HPDE6-E6E7 (cell line): ENCODE results near the gene C10orf95.
"Not testable (repeated sequence)": the region's sequence is repeated elsewhere in the genome, so short reads cannot be mapped to it uniquely, and the experiment has no call there.

Source experiments
- DNase-seq: peaks from one replicate; pipeline ENCODE4 v3.0.0; 2011; ENCODE audit warnings: missing footprints; ENCODE audit errors: extremely low spot score

Gene C10orf95

DNA sequence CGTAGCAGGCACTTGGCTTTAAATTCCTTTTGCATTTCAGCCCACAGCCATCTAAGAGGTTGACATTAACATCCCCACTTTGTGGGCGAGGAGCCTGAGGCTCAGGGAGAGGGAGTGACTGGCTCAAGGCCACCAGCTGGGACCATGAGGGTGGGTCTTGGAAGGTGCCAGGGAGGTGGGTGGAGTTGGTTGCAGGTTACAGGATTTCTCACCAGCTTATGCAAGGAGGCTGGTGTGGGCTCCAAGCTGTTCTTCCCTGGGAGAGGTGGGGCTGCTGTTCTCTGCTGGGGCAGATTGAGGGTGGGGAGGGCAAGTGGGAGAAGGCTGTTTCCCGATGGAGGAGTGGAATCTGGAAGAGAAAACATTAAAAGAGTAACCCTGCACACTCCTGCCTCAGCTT is 14.1 kb upstream of the C10orf95 start:
- DNase-seq, result no peak

DNA sequence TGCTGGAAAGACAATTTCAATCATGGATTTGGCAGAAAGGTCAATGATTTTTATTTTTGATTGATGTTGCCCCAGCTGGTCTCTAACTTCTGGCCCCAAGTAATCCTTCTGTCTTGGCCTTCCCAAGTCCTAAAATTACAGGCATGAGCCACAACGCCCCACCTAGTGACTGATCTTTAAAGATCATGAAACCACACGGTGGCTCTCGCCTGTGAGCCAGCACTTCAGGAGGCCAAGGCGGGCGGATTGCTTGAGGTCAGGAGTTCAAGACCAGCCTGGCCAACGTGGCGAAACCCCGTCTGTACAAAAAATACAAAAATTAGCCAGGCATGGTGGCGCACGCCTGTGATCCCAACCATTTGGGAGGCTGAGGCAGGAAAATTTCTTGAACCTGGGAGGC is 12.6 kb upstream of the C10orf95 start:
- DNase-seq, result no peak

DNA sequence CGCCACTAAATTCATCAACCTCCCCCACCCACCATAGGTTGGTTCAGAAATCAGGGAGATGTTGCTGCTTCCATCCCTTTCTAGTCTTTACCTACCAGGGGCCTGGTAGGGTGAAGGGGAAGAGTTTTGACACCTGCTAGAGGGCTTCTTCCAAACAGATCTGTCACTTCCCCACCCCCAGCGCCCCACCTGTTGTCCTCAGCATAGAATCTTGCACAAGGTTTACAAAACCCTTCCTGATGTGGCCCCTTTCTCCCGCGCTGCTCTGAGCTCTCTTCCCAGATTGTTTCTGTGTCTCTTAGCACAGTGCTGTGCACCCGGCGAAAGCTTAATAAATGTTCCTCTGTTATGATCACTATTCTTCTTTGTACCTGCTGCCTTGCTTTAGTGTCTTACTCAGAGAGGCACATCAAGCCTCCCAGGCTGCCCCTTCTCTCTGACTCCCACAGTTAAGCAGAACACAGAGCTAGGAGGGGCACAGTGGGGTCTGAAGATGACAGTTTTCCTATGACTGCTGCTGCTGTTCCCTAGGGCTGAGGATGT is 11.2 kb upstream of the C10orf95 start:
- DNase-seq, result no peak

DNA sequence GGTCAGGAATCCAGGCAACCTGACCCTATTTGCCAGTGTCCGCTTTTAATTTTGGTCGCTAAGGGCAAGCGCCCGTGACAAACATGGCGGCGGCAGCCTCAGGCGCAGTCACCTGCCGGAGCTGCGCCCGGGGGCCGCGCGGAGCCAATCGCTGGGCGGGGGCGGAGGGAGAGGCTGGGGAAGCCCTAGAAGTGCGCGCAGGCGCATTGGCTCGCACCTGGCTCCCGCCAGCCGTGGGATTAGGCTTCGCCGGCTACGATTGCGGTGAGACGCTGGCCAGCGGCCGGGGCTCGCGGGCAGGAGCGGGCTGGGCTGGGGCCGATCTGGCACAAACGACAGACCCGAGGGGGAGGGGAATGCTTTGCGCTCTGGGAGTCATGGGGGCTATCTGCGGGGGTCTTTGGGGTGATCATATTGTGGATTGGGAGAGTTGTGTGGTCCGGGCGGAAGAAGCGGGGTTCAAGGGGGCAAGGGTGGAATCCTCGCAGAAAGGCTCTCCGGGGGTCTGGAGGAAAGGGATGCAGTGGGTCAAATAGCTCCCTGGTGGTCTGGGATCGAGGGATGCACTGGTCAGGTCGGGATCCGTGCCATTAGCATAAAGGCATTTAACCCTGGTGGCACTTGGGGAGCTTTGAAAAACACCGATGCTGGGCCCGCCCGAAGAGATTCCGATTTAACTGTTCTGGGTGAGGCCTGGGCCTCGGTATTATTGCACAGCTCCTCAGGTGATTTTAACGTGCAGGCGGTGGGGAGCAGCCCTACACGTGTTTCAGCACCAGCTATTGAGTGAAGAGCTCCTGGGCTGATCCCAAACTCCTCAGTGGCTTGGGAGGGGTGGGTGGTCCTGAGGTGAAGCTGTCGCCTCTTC is 10.1 kb upstream of the C10orf95 start:
- peak; percentile 99 for DNase-seq

DNA sequence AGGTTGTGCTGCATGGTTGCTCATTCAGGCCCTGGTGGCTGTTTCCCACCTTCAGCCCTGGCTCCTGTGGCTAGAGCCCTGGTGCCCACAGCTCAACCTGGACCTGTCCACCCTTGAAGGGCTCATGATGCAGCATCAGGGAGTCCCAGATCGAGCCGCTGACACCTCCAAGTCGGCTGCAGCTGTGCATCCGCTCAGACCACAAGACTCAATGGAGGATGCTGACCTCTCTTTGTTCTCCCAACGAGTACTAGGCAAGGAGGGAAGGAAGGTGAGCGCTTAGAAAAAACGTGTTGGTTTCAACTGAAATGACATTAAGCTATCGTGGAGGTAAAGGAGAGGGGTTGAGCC is 9.5 kb upstream of the C10orf95 start:
- DNase-seq, result no peak

DNA sequence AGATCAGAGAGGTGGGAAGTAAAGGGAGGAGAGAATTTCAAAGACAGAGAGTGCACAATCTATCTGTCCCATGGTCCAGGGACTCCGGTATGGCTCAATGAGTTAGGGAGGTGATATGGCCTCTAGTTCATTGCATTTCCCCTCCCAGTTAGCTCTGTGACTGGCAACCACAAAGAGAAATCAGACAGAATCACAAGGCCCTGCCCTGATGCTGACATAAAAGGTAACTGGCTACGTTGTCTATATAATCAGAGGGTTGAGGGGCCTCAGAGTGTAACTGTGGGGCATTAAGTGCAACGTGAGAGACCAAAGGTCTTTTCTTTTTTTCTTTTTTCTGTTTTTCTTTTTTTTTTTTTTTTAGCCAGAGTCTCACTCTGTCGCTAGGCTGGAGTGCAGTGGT is 7.3 kb upstream of the C10orf95 start:
- no peak for DNase-seq

DNA sequence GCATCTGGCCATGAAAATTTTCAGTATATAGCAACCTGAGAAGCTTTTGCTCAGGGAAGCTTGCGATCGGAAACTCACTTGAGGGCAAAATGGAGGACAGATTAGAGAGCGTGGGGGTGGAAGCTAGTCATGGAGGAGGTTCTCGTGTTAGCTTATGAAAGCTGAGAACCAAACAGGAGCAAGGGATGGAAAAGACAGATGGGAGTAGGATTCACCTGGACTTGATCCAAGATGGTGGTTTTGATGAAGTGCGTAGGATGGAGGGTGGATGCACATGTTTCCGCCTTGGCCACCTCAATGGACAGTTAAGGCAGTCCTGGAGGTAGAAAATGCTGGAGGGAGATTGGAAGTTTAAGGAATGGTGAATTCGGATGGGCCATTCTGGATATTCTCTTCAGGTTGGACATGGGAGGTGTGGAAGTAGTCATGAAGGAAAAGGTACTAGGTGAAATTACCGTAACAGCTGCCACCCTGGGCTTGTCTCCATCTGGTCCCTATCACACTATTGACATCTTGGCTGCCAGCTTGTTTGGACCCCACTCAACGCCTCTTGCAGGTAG is 6.3 kb upstream of the C10orf95 start:
- no peak for DNase-seq

DNA sequence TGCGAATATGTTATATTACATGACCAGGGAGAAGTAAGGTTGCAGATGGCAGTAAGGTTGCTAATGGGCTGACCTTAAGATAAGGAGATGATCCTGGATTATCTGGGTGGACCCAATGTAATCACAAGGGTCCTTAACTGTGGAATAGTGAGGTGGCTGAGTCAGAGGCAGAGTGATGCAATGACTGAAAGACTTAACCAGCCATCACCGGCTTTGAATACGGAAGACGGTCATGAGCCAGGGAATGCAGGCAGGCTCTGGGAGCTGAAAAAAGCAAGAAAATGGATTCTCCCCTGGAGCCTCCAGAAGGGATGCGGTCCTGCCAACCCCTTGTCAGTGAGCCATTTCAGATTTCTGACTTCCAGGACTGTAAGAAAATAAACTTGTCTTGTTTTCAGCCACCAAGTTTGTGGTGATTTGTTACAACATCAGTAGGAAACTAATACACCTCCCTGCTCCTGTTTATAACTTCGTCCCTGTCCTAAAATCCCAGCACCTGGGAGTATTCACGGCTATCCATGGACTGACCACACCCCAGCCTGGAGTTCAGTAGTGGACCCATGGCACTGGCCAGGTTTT is 4.6 kb upstream of the C10orf95 start:
- DNase-seq, result no peak

DNA sequence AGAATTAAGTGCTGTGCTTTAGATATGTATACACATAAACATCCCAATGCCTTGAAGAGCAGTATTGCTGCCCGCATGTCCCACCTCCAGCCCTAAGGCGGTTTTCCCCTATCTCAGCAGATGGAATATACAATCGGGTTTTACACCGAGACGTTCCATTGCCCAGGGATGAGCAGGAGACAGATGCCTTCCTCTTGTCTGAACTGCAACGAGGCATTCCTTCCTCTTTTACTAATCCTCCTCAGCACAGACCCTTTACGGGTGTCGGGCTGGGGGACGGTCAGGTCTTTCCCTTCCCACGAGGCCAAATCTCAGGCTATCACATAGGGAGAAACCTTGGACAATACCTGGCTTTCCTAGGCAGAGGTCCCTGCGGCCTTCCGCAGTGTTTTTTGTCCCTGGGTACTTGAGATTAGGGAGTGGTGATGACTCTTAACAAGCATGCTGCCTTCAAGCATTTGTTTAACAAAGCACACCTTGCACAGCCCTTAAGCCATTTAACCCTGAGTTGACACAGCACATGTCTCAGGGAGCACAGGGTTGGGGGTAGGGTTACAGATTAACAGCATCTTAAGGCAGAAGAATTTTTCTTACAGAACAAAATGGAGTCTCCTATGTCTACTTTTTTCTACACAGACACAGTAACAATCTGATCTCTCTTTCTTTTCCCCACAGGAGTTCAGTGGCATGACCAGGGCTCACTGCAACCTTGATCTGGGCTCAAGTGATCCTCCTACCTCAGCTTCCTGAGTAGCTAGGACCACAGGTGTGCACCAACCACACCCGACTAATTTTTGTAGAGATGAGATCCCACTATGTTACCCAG is 3.5 kb upstream of the C10orf95 start:
- DNase-seq, result not testable (repeated sequence)

DNA sequence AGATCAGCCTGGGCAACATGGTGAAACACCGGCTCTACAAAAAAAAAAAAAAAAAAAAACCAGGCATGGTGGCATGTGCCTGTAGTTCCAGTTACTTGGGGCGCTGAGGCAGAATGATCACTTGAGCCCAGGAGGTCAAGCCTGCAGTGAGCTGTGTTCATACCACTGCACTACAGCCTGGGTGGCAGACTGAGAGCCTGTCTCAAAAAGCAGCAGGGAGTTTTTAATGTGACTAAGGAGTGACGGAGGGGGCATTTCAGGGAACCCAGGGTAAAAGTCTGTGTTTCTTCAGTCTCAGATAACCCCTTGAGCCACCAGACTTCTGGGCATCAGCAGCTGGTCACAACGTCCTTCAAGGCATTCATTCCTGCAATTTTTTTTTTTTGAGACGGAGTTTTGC is 2.2 kb upstream of the C10orf95 start:
- DNase-seq, result no peak

DNA sequence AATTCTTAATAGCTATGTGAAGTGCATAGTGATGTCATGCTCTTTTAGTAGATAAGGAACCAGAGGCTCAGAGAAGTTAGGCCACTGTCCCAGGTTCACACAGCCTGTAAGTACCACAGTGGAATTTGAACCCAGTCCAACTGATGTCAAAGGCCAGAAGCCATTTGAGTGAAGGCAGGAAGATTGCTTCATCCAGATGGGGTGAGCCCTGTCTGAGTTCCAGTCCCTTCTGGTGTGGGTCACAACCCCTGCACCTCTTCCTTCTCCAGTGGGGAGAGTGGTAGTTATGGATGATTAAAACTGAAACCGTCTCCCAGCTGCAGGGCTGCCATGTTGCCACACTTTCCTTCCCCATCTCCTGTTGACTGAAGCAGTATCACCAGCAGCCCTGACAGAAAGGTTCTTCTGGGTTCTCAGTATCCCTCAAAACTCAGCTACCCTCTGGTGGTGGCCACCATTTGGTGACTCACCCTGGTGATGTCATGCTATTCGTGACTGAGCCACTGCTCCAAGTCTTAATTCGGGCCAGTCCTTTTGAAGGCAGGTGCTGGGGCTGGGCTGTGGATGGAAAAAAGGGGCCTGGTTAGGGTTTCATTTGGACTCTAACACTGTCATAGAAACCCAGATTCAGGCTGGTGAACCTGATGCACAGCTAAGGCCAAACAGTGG is 1.5 kb upstream of the C10orf95 start:
- DNase-seq, result no peak

DNA sequence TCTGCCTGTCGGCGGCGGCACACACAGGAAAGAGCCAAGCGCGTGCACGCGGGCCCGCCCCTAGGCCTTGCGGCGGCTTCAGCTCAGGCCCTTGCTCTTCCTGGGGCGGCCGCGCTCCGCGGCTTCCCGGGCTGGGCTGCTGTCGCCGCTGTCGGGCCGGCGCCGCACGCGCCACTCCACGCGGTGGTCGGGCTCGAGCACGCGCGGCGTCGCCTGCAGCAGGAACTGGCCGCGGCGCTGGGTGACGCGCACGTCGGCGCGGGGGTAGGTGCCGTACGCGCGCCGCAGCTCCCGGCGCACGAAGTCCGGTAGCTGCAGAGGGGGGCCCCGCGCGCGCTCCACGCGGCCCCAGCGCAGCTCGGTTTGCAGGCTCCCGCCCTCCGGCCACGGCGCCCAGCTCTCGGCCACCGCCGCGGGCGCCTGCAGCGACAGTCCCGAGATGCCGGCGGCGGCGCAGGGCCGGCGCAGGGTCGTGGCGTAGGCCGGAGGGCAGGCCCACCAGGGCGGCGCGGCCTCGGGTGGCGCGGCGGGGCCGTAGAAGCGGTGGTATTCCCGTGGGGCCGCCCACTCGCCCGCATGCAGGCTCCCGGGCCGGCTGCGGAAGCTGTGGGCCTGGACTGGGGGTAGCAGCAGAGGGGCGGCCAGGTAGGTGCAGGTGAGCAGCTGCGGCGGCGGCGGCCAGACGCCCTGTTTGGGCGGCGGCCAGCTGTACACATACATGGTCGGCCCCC is 804 bp downstream of the C10orf95 start:
- DNase-seq, result peak; percentile 67

DNA sequence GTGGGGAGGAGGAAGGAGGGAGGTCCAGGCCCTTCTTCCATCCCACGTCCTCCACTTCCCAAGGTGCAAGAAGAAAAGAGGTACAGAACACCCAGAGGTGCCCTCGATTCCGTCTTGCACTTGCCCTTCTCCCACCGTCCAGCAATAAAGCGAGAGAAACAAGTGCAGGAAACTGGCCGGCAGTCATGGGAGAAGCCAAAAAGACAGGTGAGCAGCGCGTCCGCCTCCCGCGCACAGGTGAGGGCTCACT is 1.3 kb downstream of the C10orf95 start:
- DNase-seq, result no peak

DNA sequence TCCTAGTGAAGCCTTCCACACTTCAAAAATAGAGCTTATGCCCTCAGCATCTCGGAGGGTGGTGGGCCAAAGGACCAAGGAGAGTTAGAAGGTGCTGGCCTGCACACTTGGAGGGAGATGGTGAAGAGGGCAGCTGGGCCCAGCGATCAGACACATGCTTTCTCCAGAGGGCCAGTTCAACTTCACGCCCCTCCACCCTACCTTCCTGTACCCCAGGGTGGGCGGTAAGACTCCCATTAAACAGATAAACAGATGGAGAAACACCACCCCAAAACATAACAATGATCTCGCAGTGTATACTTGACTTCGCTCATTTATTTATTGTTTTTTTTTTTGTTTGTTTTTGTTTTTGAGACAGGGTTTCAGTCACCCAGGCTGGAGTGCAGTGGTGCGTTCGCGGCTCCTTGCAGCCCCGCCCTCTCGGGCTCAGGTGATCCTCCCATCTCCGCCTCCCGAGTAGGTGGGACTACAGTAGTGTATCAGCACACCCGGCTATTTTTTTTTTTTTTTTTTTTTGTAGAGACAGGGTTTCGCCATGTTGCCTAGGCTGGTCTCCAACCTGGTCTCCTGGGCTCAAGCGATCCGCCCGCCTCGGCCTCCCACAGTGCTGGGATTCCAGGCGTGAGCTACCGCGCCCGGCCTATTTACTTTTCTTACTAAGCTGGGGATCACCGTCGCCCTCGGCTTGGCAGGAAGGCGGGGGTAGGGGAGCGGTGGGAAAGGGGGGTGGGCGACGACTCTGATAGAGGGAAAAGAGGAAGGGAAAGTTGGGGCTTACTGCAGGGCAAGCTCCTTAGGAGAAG is 1.8 kb downstream of the C10orf95 start:
- DNase-seq, result no peak

DNA sequence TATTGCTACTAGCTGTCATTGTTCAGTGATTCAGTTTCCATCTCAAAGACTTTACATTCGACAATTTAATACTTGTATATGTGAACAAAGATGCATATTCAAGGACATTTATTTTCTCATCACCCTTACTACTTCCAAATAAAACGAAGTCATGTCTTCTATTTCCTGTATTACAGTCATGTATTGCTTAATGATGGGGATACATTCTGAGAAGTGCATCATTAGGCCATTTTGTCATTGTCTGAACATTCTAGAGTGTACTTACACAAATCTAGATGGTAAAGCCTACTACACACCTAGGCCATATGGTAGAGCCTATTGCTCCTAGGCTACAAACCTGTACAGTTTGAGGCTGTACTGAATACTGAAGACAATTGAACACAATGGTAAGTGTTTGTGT is 6.5 kb downstream of the C10orf95 start:
- no peak for DNase-seq

DNA sequence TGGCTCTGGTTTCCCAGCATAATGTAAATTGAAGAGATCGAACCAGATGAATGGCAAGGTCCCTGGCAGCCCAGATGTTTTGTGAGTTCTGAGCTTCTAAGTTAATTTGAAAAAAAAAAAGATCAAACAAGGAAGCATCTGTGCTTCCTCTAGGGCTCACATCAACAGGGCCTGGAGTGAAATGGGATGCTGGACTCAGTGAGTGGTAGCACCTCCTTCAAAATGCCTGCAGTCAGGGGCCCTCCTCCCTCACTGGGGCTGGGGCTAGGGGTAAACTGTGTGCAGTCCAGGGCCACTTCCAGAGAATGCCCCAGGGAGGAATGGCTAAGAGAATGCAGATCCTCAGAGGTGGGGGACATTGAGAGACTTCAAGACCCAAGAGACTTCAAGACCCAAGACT is 13.0 kb downstream of the C10orf95 start:
- no peak for DNase-seq

DNA sequence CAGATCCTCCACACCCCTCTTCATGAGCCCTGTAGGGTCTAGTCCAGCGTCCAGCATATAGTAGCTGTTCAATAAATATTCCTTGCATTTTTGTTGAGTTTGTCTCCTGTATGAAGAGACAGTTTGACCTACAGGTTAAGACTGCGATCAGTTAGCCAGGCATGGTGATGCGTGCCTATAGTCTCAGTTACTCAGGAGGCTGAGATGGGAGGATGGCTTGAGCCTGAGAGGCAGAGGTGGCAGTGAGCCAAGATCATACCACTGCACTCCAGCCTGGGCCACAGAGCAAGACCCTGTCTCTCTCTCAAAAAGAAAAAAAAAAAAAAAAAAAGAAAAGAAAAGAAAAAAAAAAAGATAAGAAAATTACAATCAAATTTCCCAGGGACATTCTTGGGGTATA is 13.8 kb downstream of the C10orf95 start:
- DNase-seq, result no peak

DNA sequence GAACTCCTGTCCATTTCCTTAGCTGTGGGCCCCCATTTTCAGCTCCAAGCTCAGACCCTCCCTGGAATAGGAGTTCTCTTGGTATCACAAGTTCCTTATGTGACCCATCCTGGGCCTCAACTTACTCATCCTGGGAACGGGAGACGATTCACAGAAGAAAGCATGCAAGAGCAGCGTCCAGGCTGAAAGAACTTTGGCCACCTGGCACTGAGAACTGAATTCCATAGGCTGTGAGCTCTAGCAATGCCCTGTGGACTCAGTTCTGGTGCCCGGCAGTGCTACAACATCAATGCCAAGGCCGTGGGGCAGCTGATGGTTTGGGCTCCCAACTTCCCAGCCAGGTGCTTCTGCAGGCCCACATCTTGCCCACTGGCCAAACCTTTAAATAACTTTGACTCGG is 15.0 kb downstream of the C10orf95 start:
- DNase-seq, result no peak

DNA sequence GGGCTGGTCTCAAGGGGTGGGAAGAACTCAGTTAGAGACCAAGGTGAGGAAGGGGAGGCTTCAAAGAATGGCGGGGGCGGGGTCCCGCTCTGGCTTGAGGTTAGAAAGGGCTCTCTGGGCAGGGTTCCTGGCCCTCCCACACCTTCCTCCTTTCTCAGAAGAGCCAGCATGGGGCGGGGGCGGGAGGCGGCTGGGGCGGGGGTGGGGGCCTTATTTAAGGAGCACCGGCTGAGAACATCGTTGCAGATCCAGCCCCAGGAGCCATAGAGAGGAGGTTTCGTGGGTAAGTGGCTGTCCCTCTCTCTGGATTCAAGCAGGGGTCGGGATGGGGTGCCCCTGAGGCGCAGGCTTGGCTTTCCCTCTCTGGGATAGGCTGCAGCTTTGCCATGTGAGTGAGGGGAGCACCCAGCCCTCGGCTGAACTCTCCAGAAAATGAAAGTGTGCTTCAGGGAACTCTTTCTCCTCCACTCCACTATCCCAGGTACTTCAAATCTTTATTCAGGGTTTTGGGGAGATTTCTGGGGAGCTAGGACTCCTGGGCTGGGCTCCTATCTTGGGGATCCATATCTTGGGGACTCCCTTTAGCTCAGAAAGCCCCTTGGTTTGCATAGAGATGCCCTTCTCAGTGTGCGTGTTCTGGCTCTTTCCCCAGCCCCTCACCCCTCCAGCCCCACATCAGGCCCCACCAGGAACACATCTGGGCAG is 15.7 kb downstream of the C10orf95 start:
- no peak for DNase-seq

DNA sequence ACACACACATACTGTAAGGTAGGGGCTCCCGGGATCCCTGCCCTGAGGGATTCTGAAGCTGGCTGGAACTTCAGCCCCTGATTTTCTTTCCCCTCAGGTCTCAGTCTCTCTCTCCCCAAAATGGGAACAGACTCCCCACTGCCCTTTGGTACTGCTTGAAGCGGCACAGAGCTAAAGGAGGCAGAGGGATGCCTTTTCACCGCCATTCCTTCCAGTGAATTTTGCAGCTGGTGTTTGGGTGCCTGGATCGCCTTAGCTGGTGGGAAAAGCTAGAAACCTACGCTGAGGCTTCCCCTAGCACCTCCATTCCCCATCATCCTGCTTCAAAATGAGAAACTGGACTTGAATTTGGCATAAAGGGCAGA is 16.2 kb downstream of the C10orf95 start:
- no peak for DNase-seq
